GM12878 (cell line): ENCODE measurements around the gene SEPTIN7. TPM values are rescaled to one million over a fixed set of nuclear protein-coding genes. Genes with fewer than 3 reads are reported as not detected.

Experiments used
- ATAC-seq: fragments of 200-7000 bp; cut with Tn5 transposase; 3 replicates; pipeline ENCODE4 v1.9.1; 2020; ENCODE audit warnings: mild to moderate bottlenecking, moderate library complexity
- BruUV-seq: library from RNA; stranded (reverse); fragments of 400-500 nt; replicated peaks from 2 replicates; lab custom pipeline; 2021; lab: Mats Ljungman, UMichigan
- CTCF ChIA-PET: fragments of 300-600 bp; sonication (Branson Sonifier 250); formaldehyde crosslinking; extraction: SDS; loops from one replicate; lab custom pipeline; 2021; ENCODE audit warnings: inconsistent platforms; lab: Yijun Ruan, JAX
- POLR2A ChIA-PET: fragments of 350-600 bp; formaldehyde crosslinking; extraction: SDS; loops from one replicate; lab custom pipeline; 2021; ENCODE audit warnings: inconsistent platforms; lab: Charles Lee
- RAD21 ChIA-PET: fragments of 300-600 bp; sonication (Branson Sonifier 250); formaldehyde crosslinking; loops from one replicate; lab custom pipeline; 2023; ENCODE audit warnings: antibody characterized with exemption; ENCODE audit not compliant: unreplicated experiment; lab: Charles Lee
- SMC1A ChIA-PET: fragments of 300-600 bp; sonication (Branson Sonifier 250); formaldehyde crosslinking; loops from one replicate; lab custom pipeline; 2023; ENCODE audit not compliant: unreplicated experiment, uncharacterized antibody; lab: Charles Lee
- DNase-seq: peaks from one replicate; pipeline ENCODE4 v3.0.0-alpha.2; 2011; ENCODE audit warnings: low read depth, low spot score
- FAIRE-seq: peaks from 3 replicates; lab custom pipeline; 2011; peaks lifted over from hg19 to GRCh38; lab: Jason Lieb, UNC
- H2AFZ ChIP-seq: 2 replicates; pipeline ENCODE4 v1.6.0; 2011; ENCODE audit warnings: low read depth, low read length, control low read depth; ENCODE audit not compliant: control insufficient read depth
- H3K27ac ChIP-seq: 2 replicates; pipeline ENCODE4 v1.5.1; 2011; ENCODE audit warnings: control low read depth; ENCODE audit not compliant: control insufficient read depth, insufficient read depth
- H3K27me3 ChIP-seq, 2 experiments: replicated peaks in 1 of 2; 2 replicates each; pipeline versions ENCODE4 v1.6.0 to v1.6.1; 2011; ENCODE audit warnings: low read length in 1 of 2; ENCODE audit not compliant: control insufficient read depth in 2 of 2, insufficient read depth in 2 of 2
- H3K36me3 ChIP-seq, 2 experiments: 2 replicates each; pipeline ENCODE4 v1.5.1; 2011; ENCODE audit warnings: low read length in 1 of 2; ENCODE audit not compliant: control insufficient read depth in 2 of 2, insufficient read depth in 2 of 2
- H3K4me1 ChIP-seq: 2 replicates; pipeline ENCODE4 v1.6.1; 2011; ENCODE audit warnings: mild to moderate bottlenecking, low read length, moderate library complexity, mixed read lengths; ENCODE audit not compliant: control insufficient read depth, insufficient read depth
- H3K4me2 ChIP-seq: 2 replicates; pipeline ENCODE4 v1.6.0; 2011; ENCODE audit warnings: control low read depth; ENCODE audit not compliant: control insufficient read depth, insufficient read depth
- H3K4me3 ChIP-seq: fragments of 200-600 bp; sonication (generic); 2 replicates; pipeline ENCODE4 v1.5.1; 2016
- H3K79me2 ChIP-seq: 2 replicates; pipeline ENCODE4 v1.6.0; 2011; ENCODE audit warnings: low read length; ENCODE audit not compliant: control insufficient read depth, insufficient read depth
- H3K9ac ChIP-seq: 2 replicates; pipeline ENCODE4 v1.8.0; 2011; ENCODE audit warnings: low read length, control low read depth, mixed read lengths; ENCODE audit not compliant: control insufficient read depth, insufficient read depth
- H3K9me3 ChIP-seq: replicated peaks from 3 replicates; pipeline ENCODE4 v1.5.1; 2011; ENCODE audit warnings: mild to moderate bottlenecking, low read length; ENCODE audit not compliant: control insufficient read depth, insufficient read depth
- H4K20me1 ChIP-seq: 2 replicates; pipeline ENCODE4 v1.6.0; 2011; ENCODE audit not compliant: control insufficient read depth, insufficient read depth
- ASH2L ChIP-seq: fragments of 300-600, 200-600 bp; sonication (generic); IDR thresholded peaks from 2 replicates; pipeline ENCODE4 v1.6.1; 2017; ENCODE audit warnings: low read depth, mild to moderate bottlenecking, borderline replicate concordance
- CREM ChIP-seq: IDR thresholded peaks from 2 replicates; pipeline ENCODE4 v1.6.1; 2014; ENCODE audit warnings: antibody characterized with exemption, low read depth
- E2F4 ChIP-seq: IDR thresholded peaks from 2 replicates; pipeline ENCODE4 v1.6.1; 2012; ENCODE audit warnings: low read depth, low read length, improper control_type of control experiment
- EZH2 ChIP-seq: IDR thresholded peaks from 2 replicates; pipeline ENCODE4 v1.6.1; 2012; ENCODE audit warnings: low read depth, mild to moderate bottlenecking, control low read depth, inconsistent platforms, low read length, borderline replicate concordance; ENCODE audit not compliant: control insufficient read depth
- IKZF1 ChIP-seq: fragments of 450-650 bp; conservative IDR thresholded peaks from 2 replicates; pipeline ENCODE4 v1.6.1; 2017; ENCODE audit warnings: antibody characterized with exemption, mild to moderate bottlenecking
- KLF5 ChIP-seq: fragments of 450-650 bp; IDR thresholded peaks from 2 replicates; pipeline ENCODE4 v1.6.1; 2014; ENCODE audit warnings: mild to moderate bottlenecking; ENCODE audit not compliant: partially characterized antibody
- RAD51 ChIP-seq: fragments of 450-650 bp; IDR thresholded peaks from 2 replicates; pipeline ENCODE4 v1.6.1; 2016; ENCODE audit warnings: moderate library complexity, mild to moderate bottlenecking, inconsistent platforms
- STAT1 ChIP-seq: fragments of 450-650 bp; conservative IDR thresholded peaks from 2 replicates; pipeline ENCODE4 v1.6.1; 2014; ENCODE audit warnings: antibody characterized with exemption, mild to moderate bottlenecking
- STAT3 ChIP-seq: IDR thresholded peaks from 2 replicates; pipeline ENCODE4 v1.6.1; 2011; ENCODE audit warnings: low read depth, low read length, improper control_type of control experiment
- TBL1XR1 ChIP-seq: IDR thresholded peaks from 2 replicates; pipeline ENCODE4 v1.6.1; 2012; ENCODE audit warnings: low read depth, low read length, improper control_type of control experiment
- ZBTB4 ChIP-seq: fragments of 450-650 bp; formaldehyde crosslinking; IDR thresholded peaks from 2 replicates; pipeline ENCODE4 v1.4.0; 2022; ENCODE audit warnings: mild to moderate bottlenecking, moderate library complexity
- ZNF592 ChIP-seq: fragments of 450-650 bp; IDR thresholded peaks from 2 replicates; pipeline ENCODE4 v1.6.1; 2017; ENCODE audit warnings: mild to moderate bottlenecking, moderate library complexity
- ZNF622 ChIP-seq: fragments of 450-650 bp; IDR thresholded peaks from 2 replicates; pipeline ENCODE4 v1.6.1; 2017; ENCODE audit warnings: mild to moderate bottlenecking, inconsistent platforms
- ZSCAN29 ChIP-seq: fragments of 450-650 bp; IDR thresholded peaks from 2 replicates; pipeline ENCODE4 v1.6.1; 2017; ENCODE audit warnings: mild to moderate bottlenecking, moderate library complexity
- WGBS: methylation state at CpG from one replicate; pipeline ENCODE4 v1.1.6; 2016; ENCODE audit warnings: low lambda C conversion rate; ENCODE audit not compliant: insufficient replicate concordance, insufficient coverage; ENCODE audit errors: missing lambda C conversion rate; 5-methylcytosine and 5-hydroxymethylcytosine counted together
- in situ Hi-C: fragments of 300-500 bp; cut with MboI; formaldehyde crosslinking; loops from 9 replicates; pipeline ENCODE4 v1.14.3; 2018; ENCODE audit warnings: mixed read lengths
- intact Hi-C: fragments of 100-400 bp; cut with micrococcal nuclease; formaldehyde crosslinking; loops from one replicate; pipeline ENCODE4 v1.14.2; 2022; ENCODE audit not compliant: unreplicated experiment
- polyA plus RNA-seq, 11 experiments: library from polyadenylated mRNA; depleted of rRNA in 4 of 11; unstranded in 6 of 11; stranded (reverse) in 5 of 11; fragments of >200 nt; fragmentation: Nextera tagmentation in 4 of 11; fragmentation: Illumina TruSeq in 1 of 11; extraction: Ambion mirVana in 4 of 11; extraction: Trizol in 1 of 11; gene quantifications; 1 replicate in 1 of 11; 2 replicates in 10 of 11; pipeline versions ENCODE4 v1.2.1 to v1.2.3, GENCODE V29; 2011 to 2016; ENCODE audit warnings: inconsistent platforms in 2 of 11, missing spikeins in 2 of 11, low read depth in 1 of 11
- total RNA-seq, 4 experiments: library from RNA; depleted of rRNA in 3 of 4; stranded (reverse); fragments of >200 nt in 3 of 4; fragmentation: Illumina TruSeq in 1 of 4; extraction: Trizol in 1 of 4; gene quantifications; 2 replicates each; pipeline versions ENCODE4 v1.2.1 to v1.2.3, GENCODE V29; 2013 to 2021
- TF ChIP-seq, protein P1 (sequence below): IDR thresholded peaks from 2 replicates; pipeline ENCODE4 v1.6.1; 2011; ENCODE audit warnings: low read depth, mild to moderate bottlenecking, low read length, moderate library complexity, borderline replicate concordance; ENCODE audit errors: extremely low read depth

Gene SEPTIN7
- total and polyA plus RNA-seq, 10 of the 15 experiments (the other 5 are each of a cell fraction or from before 2014, with no cell fraction given) = 176 to 787 (median 437) TPM

GRCh38 chr7:35820858-35821257 lies 20.0 kb downstream of the SEPTIN7 start:
- ChIA-PET POLR2A (no interaction called here), SMC1A (interaction anchor here (0.8 to 5.0 kb wide), 3 partner anchors 17 to 28 kb away, joined by 3 to 39 read pairs (median 7); no protein-coding TSS in a partner anchor), RAD21 (interaction anchor here (1.3 to 2.1 kb wide), 2 partner anchors 20 to 111 kb away, joined by 6 to 7 read pairs; partner anchors contain the start of gene SEPTIN7), CTCF (interaction anchor here (0.8 to 2.3 kb wide), 2 partner anchors 17 to 27 kb away, joined by 3 to 10 read pairs; no protein-coding TSS in a partner anchor)
- H3K4me1 ChIP-seq = peaks cover 6% of the 10 kb centered on the region
- no peak overlapping the region for H3K4me2 ChIP-seq
- 88% methylated on average over 1 of the region's 1 CpG for WGBS
- H2AFZ ChIP-seq = no peak overlapping the region
- no peaks in the 10 kb centered on the region for H3K27me3 ChIP-seq
- H3K27ac ChIP-seq = no peak overlapping the region
- no peak for FAIRE-seq
- H3K4me3 ChIP-seq = no peak overlapping the region
- no peak for ATAC-seq
- peaks cover 22% of the 10 kb centered on the region for H3K9me3 ChIP-seq
- no peak for DNase-seq
- intact Hi-C loops (no loop called here), in situ Hi-C loops (no loop called here)
- H3K79me2 ChIP-seq = peaks cover 99% of the 10 kb centered on the region
- no peaks in the 10 kb centered on the region; the same call in 1 of the 2 replicates for H4K20me1 ChIP-seq
- BruUV-seq = no TSS peak
- H3K9ac ChIP-seq = no peak overlapping the region
- peaks cover 0 to 3% of the 10 kb centered on the region in 2 experiments; a peak in 1 of 4 replicates for H3K36me3 ChIP-seq
- TF ChIP-seq TBL1XR1 = no peak
- TF ChIP-seq ASH2L = no peak
- TF ChIP-seq IKZF1 = no peak
- TF ChIP-seq KLF5 = no peak
- no peak for TF ChIP-seq ZNF592
- no peak for TF ChIP-seq RAD51
- TF ChIP-seq ZSCAN29 = no peak
- no peak for TF ChIP-seq CREM
- TF ChIP-seq STAT1 = no peak
- TF ChIP-seq E2F4 = no peak
- TF ChIP-seq EZH2 = no peak
- no peak for TF ChIP-seq ZBTB4
- no peak for TF ChIP-seq STAT3
- TF ChIP-seq, protein P1, sequence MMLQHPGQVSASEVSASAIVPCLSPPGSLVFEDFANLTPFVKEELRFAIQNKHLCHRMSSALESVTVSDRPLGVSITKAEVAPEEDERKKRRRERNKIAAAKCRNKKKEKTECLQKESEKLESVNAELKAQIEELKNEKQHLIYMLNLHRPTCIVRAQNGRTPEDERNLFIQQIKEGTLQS = no peak
- no peak for TF ChIP-seq ZNF622
